HG03064 (cell line): ENCODE results near the gene PPFIA3.
"Not testable (repeated sequence)": the region's sequence is repeated elsewhere in the genome, so short reads cannot be mapped to it uniquely, and the experiment has no call there.

Experiments
- ATAC-seq: cut with Tn5 transposase; IDR thresholded peaks from one replicate; pipeline ENCODE4 v1.9.1; 2021; ENCODE audit warnings: low read depth; ENCODE audit not compliant: unreplicated experiment

The PPFIA3 gene

DNA sequence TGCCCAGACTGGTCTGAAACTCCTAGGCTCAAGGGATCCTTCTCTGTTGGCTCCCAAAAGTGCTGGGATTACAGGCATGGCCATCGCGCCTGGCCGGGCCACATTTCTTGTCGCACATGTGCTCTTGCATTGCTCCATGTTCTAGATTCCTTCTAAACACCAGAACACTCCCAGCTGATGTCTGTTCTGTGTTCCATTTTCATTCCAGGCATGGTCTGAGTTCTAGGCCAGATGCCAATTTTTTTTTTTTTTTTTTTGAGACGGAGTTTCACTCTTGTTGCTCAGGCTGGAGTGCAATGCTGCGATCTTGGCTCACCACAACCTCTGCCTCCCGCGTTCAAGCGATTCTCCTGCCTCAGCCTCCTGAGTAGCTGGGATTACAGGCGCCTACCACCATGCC is 2.5 kb downstream of the PPFIA3 start:
- ATAC-seq = not testable (repeated sequence)

DNA sequence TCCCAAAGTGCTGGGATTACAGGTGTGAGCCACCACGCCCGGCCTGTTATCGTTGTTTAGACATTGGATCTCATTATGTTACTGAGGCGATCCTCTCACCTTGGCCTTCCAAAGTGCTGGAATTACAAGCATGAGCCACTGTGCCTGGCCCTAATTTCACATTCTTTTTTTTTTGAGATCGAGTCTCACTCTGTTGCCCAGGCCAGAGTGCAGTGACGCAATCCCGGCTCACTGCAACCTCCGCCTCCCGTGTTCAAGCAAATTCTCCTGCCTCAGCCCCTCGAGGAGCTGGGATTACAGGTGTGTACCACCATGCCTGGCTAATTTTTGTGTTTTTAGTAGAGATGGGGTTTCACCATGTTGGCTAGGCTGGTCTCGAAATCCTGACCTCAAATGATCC is 3.9 kb downstream of the PPFIA3 start:
- not testable (repeated sequence) for ATAC-seq

- ATAC-seq = no peak
These were observed 5.8 kb downstream of the PPFIA3 start for GRCh38 chr19:49125025-49125731.

GRCh38 chr19:49126575-49126974 is 7.2 kb downstream of the PPFIA3 start:
- ATAC-seq = no peak

GRCh38 chr19:49127225-49127624 is 7.9 kb downstream of the PPFIA3 start:
- not testable (repeated sequence) for ATAC-seq

GRCh38 chr19:49127674-49128544 is 8.6 kb downstream of the PPFIA3 start:
- ATAC-seq = peak; percentile 72

DNA sequence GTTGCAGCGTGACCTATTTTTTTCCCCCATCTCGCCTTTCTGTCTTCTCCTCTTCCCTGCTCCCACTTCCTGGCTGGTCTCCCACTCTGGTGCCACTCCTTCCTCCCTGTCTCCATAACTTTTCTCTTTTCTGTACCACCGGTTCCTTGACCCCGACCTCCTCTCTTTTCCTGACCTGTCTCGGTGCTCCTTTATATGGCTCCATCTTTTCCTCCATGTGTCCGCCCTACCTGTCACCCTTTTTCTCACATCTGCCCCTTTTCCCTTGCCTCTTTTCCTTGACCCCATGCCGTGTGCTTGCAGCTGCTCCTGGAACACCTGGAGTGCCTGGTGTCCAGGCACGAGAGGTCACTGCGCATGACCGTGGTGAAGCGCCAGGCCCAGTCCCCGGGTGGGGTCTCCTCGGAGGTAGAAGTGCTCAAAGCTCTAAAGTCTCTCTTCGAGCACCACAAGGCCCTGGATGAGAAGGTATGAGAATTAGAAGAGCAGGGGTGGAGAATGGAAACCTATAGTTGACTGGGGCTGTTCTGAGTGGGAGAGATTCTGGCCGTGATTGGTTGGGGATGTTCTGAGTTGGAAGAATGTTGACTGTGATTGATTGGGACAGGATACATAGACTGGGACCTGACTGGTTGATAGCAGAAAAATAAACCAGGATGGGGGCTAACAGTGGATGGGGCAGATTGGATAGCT is 9.3 kb downstream of the PPFIA3 start:
- no peak for ATAC-seq

- no peak for ATAC-seq
These were observed 9.9 kb downstream of the PPFIA3 start for GRCh38 chr19:49129238-49129583.

- ATAC-seq = no peak
These were observed 11.0 kb downstream of the PPFIA3 start for GRCh38 chr19:49130325-49130724.

DNA sequence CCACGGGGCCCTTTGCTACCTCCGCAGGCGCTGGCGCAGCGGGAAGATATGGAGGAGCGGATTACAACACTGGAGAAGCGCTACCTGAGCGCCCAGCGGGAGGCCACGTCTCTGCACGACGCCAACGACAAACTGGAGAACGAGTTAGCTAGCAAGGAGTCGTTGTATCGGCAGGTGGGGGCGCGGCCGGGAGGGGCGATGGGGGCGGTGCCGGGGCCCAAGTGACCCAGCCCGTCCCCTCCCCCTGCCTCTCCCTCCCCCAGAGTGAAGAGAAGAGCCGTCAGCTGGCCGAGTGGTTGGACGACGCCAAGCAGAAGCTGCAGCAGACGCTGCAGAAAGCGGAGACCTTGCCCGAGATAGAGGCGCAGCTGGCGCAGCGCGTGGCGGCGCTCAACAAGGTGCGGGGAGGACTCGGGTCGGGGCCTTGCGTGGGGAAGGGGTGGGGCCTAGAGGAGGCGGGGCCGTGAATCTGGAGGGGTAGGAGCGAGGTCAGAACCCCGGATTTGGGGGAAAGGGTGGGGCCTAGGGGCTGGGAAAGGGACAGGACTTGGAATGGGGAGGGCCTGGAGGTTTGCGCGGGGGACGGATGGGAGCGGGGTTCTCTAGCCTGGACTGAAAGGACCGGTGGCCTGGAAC is 13.7 kb downstream of the PPFIA3 start:
- no peak for ATAC-seq

GRCh38 chr19:49133621-49134454 is 14.5 kb downstream of the PPFIA3 start:
- no peak for ATAC-seq

DNA sequence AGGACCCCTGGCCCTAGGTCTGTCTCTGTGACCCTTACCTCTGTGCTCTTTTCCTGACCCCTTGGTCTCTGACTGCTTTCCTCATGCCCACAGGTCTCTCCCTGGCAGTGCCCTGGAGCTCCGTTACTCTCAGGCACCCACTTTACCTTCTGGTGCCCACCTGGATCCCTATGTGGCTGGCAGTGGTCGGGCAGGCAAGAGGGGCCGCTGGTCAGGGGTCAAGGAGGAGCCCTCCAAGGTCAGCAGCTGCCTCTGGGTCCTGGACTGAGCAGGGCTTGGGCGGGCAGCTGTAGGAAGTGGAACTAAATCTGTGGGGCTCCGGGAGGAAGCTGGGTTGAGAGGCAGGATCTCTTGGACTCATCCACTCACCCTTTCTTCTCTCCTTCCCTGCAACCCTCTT is 16.3 kb downstream of the PPFIA3 start:
- no peak for ATAC-seq

GRCh38 chr19:49136771-49137171 is 17.4 kb downstream of the PPFIA3 start:
- no peak for ATAC-seq

DNA sequence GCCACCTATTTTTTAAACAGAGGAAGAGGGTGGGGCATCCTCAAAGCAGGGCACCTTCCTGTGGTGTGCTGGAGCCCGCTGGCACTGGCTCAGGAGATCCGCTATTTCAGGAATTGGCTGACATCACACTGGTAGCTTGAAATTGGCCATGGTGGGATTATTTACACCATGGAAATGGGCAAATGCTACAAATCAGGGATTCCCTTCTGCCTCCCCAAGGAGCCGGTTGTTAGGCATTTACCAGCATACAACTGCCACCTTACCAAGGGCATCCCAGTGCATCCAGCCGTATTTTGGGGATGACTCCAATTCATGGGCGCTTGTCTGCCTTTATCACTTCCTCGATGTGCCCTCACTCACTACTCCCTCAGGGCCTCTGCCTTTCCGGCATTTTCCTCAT is 21.6 kb downstream of the PPFIA3 start:
- ATAC-seq = no peak

DNA sequence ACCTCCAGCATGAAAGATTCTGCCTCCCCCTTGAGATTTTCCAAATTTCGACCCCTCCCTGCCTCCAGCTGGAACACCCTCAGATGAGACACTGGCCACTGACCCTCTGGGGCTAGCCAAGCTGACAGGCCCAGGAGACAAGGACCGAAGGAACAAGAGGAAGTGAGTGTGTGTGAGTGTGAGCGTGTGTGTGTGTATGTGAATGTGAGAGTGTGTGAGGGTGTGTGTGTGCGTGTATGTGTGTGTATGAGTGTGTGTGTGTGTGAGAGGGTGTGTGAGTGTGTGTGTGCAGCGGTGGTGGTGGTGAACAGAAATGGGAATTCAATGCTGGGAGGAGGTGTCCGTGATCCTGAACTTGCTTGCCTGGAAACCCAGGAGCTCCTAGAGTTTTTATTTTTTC is 22.0 kb downstream of the PPFIA3 start:
- ATAC-seq = no peak

DNA sequence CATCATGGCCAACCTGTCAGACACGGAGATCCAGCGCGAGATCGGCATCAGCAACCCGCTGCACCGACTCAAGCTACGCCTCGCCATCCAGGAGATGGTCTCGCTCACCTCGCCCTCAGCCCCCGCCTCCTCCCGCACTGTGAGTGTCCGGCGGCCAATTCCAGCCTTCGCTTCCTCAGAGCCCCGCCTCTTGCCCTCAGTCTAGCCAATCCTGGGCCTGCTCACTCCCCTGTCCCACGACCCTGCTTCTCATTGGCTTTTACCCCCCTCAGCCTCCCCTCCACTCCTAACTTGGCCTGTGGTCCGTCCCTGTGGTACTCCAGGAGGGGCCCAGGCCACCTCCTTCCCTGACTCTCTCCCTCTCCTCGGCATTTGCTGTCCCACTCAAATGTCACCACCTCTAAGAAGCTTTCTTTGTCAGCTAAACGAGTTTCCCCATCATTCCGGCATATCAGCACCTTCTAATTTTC is 23.6 kb downstream of the PPFIA3 start:
- peak; percentile 67 for ATAC-seq

GRCh38 chr19:49145573-49146407 is 26.4 kb downstream of the PPFIA3 start:
- ATAC-seq = no peak

- ATAC-seq = not testable (repeated sequence)
These were observed 27.0 kb downstream of the PPFIA3 start for GRCh38 chr19:49146408-49146770.

DNA sequence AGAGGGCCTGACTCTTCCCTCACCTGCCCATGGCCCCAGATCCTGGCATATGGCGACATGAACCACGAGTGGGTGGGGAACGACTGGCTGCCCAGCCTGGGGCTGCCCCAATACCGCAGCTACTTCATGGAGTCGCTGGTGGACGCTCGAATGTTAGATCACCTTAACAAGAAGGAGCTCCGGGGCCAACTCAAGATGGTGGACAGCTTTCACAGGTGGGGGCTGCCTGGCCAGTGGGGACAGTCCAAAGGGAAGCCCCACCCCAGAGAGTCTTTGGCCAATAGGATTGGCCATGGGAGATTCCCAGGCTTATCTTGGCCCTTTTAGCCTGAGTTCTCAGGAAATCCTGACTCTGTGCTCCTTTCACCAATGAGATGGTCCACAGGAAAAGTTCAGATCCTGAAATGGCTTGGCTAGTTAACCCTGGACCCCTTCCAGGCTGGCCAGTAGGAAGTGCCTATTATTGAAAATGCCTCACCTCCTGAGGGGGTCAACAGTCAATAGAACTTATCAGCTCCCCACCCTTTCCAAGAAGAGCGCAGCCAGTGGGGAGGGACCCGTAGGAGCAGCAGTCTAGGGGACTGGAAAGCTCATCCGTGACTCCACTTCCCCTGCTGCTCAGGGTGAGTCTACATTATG is 28.8 kb downstream of the PPFIA3 start:
- ATAC-seq = no peak
